ENCODE measurements around the gene UCN3.
"Not testable (repeated sequence)": the region's sequence is repeated elsewhere in the genome, so short reads cannot be mapped to it uniquely, and the experiment has no call there.

The UCN3 gene

DNA sequence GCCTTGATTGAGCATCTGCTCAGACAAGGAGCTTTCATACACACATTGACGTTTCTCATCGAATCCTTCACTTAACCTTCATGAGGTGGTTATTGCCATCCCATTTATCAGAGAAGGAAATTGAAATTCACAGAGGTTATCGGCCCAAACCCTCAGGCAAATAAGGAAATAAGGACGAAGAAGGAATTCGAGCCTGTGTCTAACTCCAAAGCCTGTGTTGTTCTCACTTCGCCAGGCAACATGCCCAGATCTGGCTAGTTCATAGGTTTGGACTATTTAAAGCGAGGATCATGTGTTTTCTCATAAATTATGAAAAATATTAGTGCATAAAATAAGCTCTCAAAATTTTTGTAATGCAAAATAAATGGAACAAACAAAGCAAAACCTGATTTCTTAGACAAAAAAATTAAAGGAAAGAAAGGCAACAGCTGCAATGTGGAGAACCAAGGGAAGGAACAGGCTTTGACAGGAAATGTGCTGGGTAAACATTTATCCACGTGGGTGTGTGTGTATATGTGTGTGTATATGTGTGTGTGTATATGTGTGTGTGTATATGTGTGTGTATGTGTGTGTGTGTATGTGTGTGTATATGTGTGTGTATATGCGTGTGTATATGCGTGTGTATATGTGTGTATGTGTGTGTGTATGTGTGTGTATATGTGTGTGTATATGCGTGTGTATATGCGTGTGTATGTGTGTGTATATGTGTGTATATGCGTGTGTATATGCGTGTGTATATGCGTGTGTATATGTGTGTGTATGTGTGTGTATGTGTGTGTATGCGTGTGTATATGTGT lies 4.8 kb downstream of the UCN3 start:
- no peak for DNase-seq (ENCODE audit: low read depth)

GRCh38 chr10:5370493-5371352 lies 6.0 kb downstream of the UCN3 start:
- DNase-seq (ENCODE audit: low read depth): no peak

DNA sequence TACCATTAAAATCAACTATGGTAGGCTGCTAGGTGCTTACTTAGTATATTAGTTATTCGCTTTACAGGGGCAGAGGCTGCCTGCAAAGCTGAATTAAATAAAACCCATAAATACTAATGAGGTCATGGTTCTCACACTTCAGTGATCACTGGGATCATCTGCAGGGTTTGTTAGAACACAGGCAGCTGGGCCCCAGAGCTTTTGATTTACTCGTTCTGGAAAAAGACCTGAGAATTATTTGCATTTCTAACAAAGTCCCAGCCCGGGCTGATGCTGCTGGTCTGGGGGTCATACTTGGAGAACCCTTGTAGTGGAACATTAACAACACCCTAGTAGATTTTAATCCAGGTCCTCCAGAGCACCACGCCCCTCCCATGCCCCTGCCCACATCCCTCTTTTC lies 8.5 kb downstream of the UCN3 start:
- no peak for DNase-seq (ENCODE audit: low read depth)

DNA sequence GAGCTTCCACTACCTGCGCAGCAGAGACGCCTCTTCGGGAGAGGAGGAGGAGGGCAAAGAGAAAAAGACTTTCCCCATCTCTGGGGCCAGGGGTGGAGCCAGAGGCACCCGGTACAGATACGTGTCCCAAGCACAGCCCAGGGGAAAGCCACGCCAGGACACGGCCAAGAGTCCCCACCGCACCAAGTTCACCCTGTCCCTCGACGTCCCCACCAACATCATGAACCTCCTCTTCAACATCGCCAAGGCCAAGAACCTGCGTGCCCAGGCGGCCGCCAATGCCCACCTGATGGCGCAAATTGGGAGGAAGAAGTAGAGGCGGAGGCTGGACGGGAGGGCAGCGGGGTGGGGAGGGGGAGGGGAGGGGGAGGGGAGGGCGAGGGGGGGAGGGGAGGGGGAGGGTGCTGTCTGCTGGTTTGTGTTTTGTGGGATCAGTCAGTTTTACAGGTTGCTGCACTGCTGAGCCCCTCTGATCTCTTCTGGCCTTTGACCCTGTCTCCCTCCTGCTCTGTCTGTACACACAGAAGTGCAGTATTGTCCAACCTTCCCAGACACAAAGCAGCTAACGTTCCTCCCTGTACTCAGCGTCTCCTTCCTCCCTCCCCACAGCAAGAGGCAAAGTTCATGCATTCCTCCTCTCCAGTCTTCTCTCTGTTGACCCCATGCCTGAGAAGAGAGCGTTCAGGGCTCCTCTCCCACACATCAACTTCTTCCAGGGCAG lies 9.3 kb downstream of the UCN3 start:
- DNase-seq (ENCODE audit: low read depth): no peak

DNA sequence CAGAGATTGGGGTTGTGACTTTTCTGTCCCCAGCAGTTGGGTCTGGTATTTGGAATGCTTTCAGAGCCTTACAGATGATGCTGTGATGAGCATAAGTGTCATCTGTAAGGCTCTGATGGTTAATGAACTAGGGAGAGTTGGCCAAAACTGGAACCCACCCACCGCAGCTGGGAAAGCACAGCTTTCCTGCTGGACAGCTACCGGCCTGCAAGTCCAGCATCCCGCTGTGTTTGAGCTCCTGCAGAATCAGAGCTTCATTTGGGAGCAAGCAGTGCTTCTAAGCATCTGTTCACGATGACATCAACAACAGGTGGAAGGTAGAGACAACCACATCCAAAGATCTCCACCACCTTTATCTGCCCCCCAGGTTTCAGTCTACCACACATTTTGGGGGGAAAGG lies 11.7 kb downstream of the UCN3 start:
- DNase-seq (ENCODE audit: low read depth): no peak

- not testable (repeated sequence) for DNase-seq (ENCODE audit: low read depth)
Measured at GRCh38 chr10:5379202-5379601, 14.4 kb downstream of the UCN3 start.

GRCh38 chr10:5380395-5380794 lies 15.6 kb downstream of the UCN3 start:
- not testable (repeated sequence) for DNase-seq (ENCODE audit: low read depth)

GRCh38 chr10:5381187-5381586 lies 16.4 kb downstream of the UCN3 start:
- no peak for DNase-seq (ENCODE audit: low read depth)

- no peak for DNase-seq (ENCODE audit: low read depth)
Measured at GRCh38 chr10:5385224-5385623, 20.5 kb downstream of the UCN3 start.

DNA sequence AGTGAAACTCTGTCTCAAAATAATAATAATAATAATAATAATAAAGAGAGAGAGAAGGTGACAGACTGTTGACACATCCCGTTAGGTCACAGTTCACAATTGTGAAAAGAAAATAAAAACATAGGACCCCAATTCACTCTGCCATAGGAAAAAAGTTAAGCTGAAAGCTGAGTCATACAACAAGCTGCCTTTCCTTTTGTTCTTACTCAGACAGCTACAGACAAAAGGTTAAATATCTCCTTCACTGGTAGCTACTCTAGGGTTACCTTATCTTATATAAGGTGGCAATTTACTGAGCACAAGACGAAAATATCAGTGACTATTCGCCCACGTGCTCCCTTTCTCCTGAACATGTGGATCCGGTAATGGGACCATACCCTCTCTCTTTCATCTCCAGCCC lies 22.4 kb downstream of the UCN3 start:
- no peak for DNase-seq (ENCODE audit: low read depth)

DNA sequence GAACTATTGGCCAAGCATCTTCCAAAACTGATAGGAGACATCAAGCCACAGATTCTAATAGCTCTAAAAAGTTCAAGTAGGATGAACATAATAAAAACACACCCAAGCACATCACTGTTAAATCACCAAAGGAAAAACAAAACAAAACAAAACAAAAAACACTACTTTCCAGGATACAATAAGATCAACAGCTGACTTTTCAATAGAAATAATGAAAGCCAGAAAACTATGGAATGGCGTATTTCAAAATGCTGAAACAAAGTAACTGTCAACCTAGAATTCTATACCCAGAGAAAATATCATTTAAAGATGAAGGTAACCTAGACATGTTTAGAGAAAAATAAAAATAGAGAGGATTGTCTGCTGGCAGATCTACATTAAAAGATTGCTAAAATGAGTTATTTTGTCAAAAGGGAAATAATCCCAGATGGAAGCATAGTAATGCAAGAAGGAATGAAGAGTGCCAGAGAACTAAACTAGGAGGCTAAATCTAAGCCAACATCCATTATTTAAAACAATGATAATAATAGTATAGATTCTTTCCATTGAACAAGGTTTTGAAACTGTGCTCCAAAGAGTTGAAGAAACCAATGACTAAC lies 25.9 kb downstream of the UCN3 start:
- DNase-seq (ENCODE audit: low read depth): no peak

GRCh38 chr10:5391790-5392189 lies 27.0 kb downstream of the UCN3 start:
- no peak for DNase-seq (ENCODE audit: low read depth)

DNA sequence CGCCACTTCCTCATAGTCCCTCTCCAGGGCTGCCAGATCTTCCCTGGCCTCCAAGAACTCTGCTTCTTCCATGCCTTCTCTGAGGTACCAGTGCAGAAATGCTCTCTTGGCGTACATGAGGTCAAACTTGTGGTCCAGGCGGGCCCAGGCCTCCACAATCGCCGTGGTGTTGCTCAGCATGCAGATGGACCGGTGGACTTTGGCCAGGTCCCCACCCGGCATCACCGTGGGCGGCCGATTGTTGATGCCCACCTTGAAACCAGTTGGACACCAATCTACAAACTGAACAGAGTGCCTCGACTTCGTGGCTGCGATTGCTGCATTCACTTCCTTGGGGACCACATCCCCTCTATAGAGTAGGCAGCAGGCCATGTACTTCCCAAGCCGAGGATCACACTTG lies 28.8 kb downstream of the UCN3 start:
- no peak for DNase-seq (ENCODE audit: low read depth)

- DNase-seq (ENCODE audit: low read depth): no peak
Measured at GRCh38 chr10:5395168-5395567, 30.4 kb downstream of the UCN3 start.

GRCh38 chr10:5396556-5397300 lies 32.0 kb downstream of the UCN3 start:
- no peak for DNase-seq (ENCODE audit: low read depth)

DNA sequence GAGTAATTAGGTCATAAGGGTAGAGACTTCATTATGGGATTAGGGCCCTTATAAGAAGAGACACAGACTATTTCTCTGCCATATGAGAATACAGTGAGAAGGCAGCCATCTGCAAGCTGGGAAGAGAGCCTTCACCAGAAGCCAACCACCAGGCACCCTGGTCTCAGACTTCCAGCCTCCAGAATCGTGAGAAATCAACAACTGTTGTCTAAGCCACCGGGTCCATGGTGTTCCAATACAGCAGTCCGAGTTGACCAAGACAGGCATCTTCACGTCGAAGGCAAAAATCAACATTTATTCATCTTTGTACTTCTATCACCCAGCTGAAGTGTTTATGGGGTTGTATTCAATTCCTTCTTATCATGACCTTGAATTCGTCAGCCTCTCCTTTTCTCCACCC lies 34.6 kb downstream of the UCN3 start:
- DNase-seq (ENCODE audit: low read depth): no peak

- DNase-seq (ENCODE audit: low read depth): no peak
Measured at GRCh38 chr10:5400468-5401240, 35.9 kb downstream of the UCN3 start.

DNA sequence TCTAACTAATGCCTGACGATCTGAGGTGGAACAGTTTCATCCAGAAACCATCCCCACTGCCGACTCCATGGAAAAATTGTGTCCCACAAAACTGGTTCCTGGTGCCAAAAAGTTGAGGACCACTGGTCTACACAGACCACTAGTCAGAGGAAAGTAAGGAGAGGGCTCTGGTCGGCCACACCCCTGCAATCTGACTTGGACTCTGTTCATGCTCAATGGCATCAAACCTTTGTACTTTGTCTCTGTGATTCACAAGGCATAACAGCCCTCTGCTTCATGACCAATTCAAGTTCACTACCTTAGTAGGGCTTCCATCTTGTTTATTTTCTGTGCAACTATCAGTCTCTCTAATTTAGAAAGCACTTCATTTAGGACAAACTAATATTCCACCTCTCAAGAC lies 38.0 kb downstream of the UCN3 start:
- no peak for DNase-seq (ENCODE audit: low read depth)

- no peak for DNase-seq (ENCODE audit: low read depth)
Measured at GRCh38 chr10:5404208-5405041, 39.7 kb downstream of the UCN3 start, which contains the start of gene TUBAL3. TSS of gene TUBAL3 (minus strand) at chr10:5404828. CDS start at chr10:5404792, 36 bp downstream.

DNA sequence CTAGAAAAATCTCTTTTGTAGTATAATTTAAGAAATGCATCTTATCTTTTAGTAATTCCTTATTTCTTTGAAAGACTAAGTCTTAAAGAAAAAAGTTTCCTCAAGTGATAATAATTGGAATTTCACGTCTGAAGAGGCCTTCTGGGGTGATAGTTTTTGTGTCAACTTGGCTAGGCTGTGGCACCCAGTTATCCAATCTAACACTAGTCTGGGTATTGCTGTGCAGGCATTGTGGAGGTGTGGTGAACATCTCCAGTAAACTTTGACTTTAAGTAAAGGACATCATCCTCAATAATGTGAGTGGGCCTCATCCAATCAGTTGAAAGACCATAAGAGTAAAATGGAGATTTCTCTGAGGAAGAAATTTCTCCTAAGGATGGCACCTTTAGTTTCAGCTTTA lies 42.2 kb downstream of the UCN3 start:
- DNase-seq (ENCODE audit: low read depth): no peak

Measured in stimulated activated CD8-positive, alpha-beta memory T cell treated with anti-CD3 and anti-CD28 coated beads, Interleukin-12 subunit alpha, Interleukin-12 subunit beta, amount 100 ng/mL, for 1 hour (primary cell).